IMR-90 (cell line): Measurements from ENCODE around the gene CDC14A. TPM values are rescaled to one million over a fixed set of nuclear protein-coding genes. Genes with fewer than 3 reads are reported as not detected.

Experiments used
- ATAC-seq: fragments of 200-7000 bp; cut with Tn5 transposase; 2 replicates; pipeline ENCODE4 v1.9.1; 2020; ENCODE audit warnings: low read depth, mild to moderate bottlenecking, moderate library complexity
- BruUV-seq: library from RNA; stranded (reverse); fragments of 400-500 nt; replicated peaks from 2 replicates; lab custom pipeline; 2021; lab: Mats Ljungman, UMichigan
- CTCF ChIA-PET: fragments of 300-600 bp; formaldehyde crosslinking; extraction: SDS; loops from one replicate; lab custom pipeline; 2021; ENCODE audit warnings: antibody characterized with exemption; lab: Yijun Ruan, JAX
- POLR2A ChIA-PET: fragments of 300-600 bp; sonication (Branson Sonifier 250); formaldehyde crosslinking; loops from one replicate; lab custom pipeline; 2022; ENCODE audit warnings: antibody characterized with exemption; ENCODE audit not compliant: unreplicated experiment; lab: Charles Lee
- DNase-seq: peaks from one replicate; pipeline ENCODE4 v3.0.0; 2013
- H2AFZ ChIP-seq: replicated peaks from 2 replicates; pipeline ENCODE3; 2013; ENCODE audit warnings: low read length, mild to moderate bottlenecking; ENCODE audit not compliant: poor library complexity
- H2AK5ac ChIP-seq: 2 replicates; pipeline ENCODE4 v1.6.1; 2013; ENCODE audit warnings: low read depth, low read length, inconsistent platforms
- H2AK9ac ChIP-seq: replicated peaks from 2 replicates; pipeline ENCODE3; 2013; ENCODE audit warnings: mild to moderate bottlenecking, low read depth, low read length, moderate library complexity; ENCODE audit not compliant: poor library complexity
- H2BK120ac ChIP-seq: 2 replicates; pipeline ENCODE4 v1.6.1; 2013; ENCODE audit warnings: low read depth, low read length, inconsistent platforms
- H2BK15ac ChIP-seq: 3 replicates; pipeline ENCODE4 v1.6.1; 2013; ENCODE audit warnings: low read depth, low read length, inconsistent platforms
- H2BK20ac ChIP-seq: 2 replicates; pipeline ENCODE4 v1.6.1; 2013; ENCODE audit warnings: low read depth, mild to moderate bottlenecking, inconsistent platforms, low read length, moderate library complexity
- H2BK5ac ChIP-seq: 2 replicates; pipeline ENCODE4 v1.6.1; 2013; ENCODE audit warnings: mild to moderate bottlenecking, low read depth, low read length, inconsistent platforms; ENCODE audit not compliant: poor library complexity, severe bottlenecking
- H3K14ac ChIP-seq: replicated peaks from 2 replicates; pipeline ENCODE4 v1.6.1; 2013; ENCODE audit warnings: low read depth, low read length, inconsistent platforms
- H3K18ac ChIP-seq: 2 replicates; pipeline ENCODE4 v1.6.1; 2013; ENCODE audit warnings: low read depth, low read length, control low read depth
- H3K23ac ChIP-seq: 2 replicates; pipeline ENCODE4 v1.6.1; 2013; ENCODE audit warnings: low read depth, low read length, inconsistent platforms
- H3K27ac ChIP-seq: 2 replicates; pipeline ENCODE4 v1.5.1; 2013; ENCODE audit warnings: mild to moderate bottlenecking, control low read depth, low read length; ENCODE audit not compliant: insufficient read depth
- H3K27me3 ChIP-seq: 2 replicates; pipeline ENCODE4 v1.6.1; 2013; ENCODE audit warnings: low read length; ENCODE audit not compliant: control insufficient read depth, insufficient read depth
- H3K36me3 ChIP-seq: 2 replicates; pipeline ENCODE4 v1.6.1; 2013; ENCODE audit warnings: low read length, mixed read lengths; ENCODE audit not compliant: control insufficient read depth, insufficient read depth
- H3K4ac ChIP-seq: 2 replicates; pipeline ENCODE4 v1.6.1; 2013; ENCODE audit warnings: low read depth, low read length, inconsistent platforms
- H3K4me1 ChIP-seq: 2 replicates; pipeline ENCODE4 v1.6.1; 2013; ENCODE audit warnings: low read length, mixed read lengths; ENCODE audit not compliant: control insufficient read depth, insufficient read depth
- H3K4me2 ChIP-seq: 2 replicates; pipeline ENCODE4 v1.6.1; 2013; ENCODE audit warnings: low read depth, mild to moderate bottlenecking, control low read depth, low read length, moderate library complexity
- H3K4me3 ChIP-seq: 2 replicates; pipeline ENCODE4 v1.5.1; 2013; ENCODE audit warnings: low read depth, mild to moderate bottlenecking, control low read depth, low read length, moderate library complexity; ENCODE audit not compliant: insufficient read depth
- H3K56ac ChIP-seq: 2 replicates; pipeline ENCODE4 v1.6.1; 2013; ENCODE audit warnings: low read length, inconsistent platforms; ENCODE audit not compliant: insufficient read depth; ENCODE audit errors: extremely low read depth
- H3K79me1 ChIP-seq, 2 experiments: 2 replicates each; pipeline ENCODE4 v1.6.1; 2013; ENCODE audit warnings: low read length in 2 of 2, inconsistent platforms in 1 of 2, low read depth in 1 of 2
- H3K9ac ChIP-seq: 2 replicates; pipeline ENCODE4 v1.6.1; 2013; ENCODE audit warnings: low read depth, low read length, control low read depth
- H3K9me1 ChIP-seq: 2 replicates; pipeline ENCODE4 v1.6.1; 2013; ENCODE audit warnings: low read length, inconsistent platforms; ENCODE audit not compliant: insufficient read depth
- H3K9me3 ChIP-seq: 2 replicates; pipeline ENCODE4 v1.6.1; 2013; ENCODE audit warnings: low read length; ENCODE audit not compliant: control insufficient read depth, insufficient read depth
- H4K20me1 ChIP-seq: 2 replicates; pipeline ENCODE4 v1.6.1; 2013; ENCODE audit warnings: low read length, inconsistent platforms; ENCODE audit not compliant: insufficient read depth
- H4K5ac ChIP-seq: 2 replicates; pipeline ENCODE4 v1.6.1; 2013; ENCODE audit warnings: mild to moderate bottlenecking, low read depth, low read length, control low read depth
- H4K8ac ChIP-seq, 2 experiments: 2 replicates each; pipeline ENCODE4 v1.6.1; 2013; ENCODE audit warnings: low read depth in 2 of 2, low read length in 2 of 2, control low read depth in 1 of 2, inconsistent platforms in 1 of 2
- H4K91ac ChIP-seq: 2 replicates; pipeline ENCODE4 v1.6.1; 2013; ENCODE audit warnings: low read depth, low read length, inconsistent platforms; ENCODE audit not compliant: insufficient read depth
- CHD1 ChIP-seq: IDR thresholded peaks from 2 replicates; pipeline ENCODE4 v1.6.1; 2012; ENCODE audit warnings: low read depth, low read length, improper control_type of control experiment
- MAFK ChIP-seq: IDR thresholded peaks from 2 replicates; pipeline ENCODE4 v1.6.1; 2012; ENCODE audit warnings: low read depth, low read length, improper control_type of control experiment
- MAZ ChIP-seq: IDR thresholded peaks from 2 replicates; pipeline ENCODE4 v1.6.1; 2012; ENCODE audit warnings: low read depth, mild to moderate bottlenecking, low read length, improper control_type of control experiment, moderate library complexity, borderline replicate concordance
- RAD21 ChIP-seq: IDR thresholded peaks from 2 replicates; pipeline ENCODE4 v1.6.1; 2012; ENCODE audit warnings: low read length, improper control_type of control experiment
- USF2 ChIP-seq: fragments of 150-350 bp; IDR thresholded peaks from 2 replicates; pipeline ENCODE4 v1.6.1; 2017; ENCODE audit warnings: mild to moderate bottlenecking, antibody characterized with exemption, low read length, low read depth
- WGBS, 2 experiments: methylation state at CpG; one replicate each; pipeline versions ENCODE4 v1.1.5 to v1.1.7; 2013; ENCODE audit warnings: missing lambda C conversion rate in 2 of 2; ENCODE audit not compliant: insufficient read length in 1 of 2; ENCODE audit errors: extremely low coverage in 2 of 2; 5-methylcytosine and 5-hydroxymethylcytosine counted together
- dilution Hi-C: fragments of 300-500 bp; cut with HindIII; formaldehyde crosslinking; loops from one replicate; pipeline ENCODE4 v1.14.3; 2018; ENCODE audit warnings: low sequenced_read_pairs; ENCODE audit not compliant: unreplicated experiment
- in situ Hi-C: fragments of 300-500 bp; cut with MboI; formaldehyde crosslinking; loops from 3 replicates; pipeline ENCODE4 v1.14.3; 2019; ENCODE audit warnings: low sequenced_read_pairs, inconsistent platforms, mixed read lengths
- intact Hi-C: fragments of 100-400 bp; cut with micrococcal nuclease; formaldehyde crosslinking; loops from 2 replicates; pipeline ENCODE4 v1.10.0; 2022
- polyA plus RNA-seq, 3 experiments: library from polyadenylated mRNA; depleted of rRNA; stranded (reverse); fragments of >200 nt; gene quantifications; 2 replicates each; pipeline ENCODE4 v1.2.3, GENCODE V29; 2012; ENCODE audit warnings: low replicate concordance in 1 of 3
- total RNA-seq: library from RNA; depleted of rRNA; stranded (reverse); fragments of >200 nt; gene quantifications from 2 replicates; pipeline ENCODE4 v1.2.3, GENCODE V29; 2012
- TF ChIP-seq, protein P1 (sequence below): conservative IDR thresholded peaks from 2 replicates; pipeline ENCODE4 v1.5.1; 2012; ENCODE audit warnings: mild to moderate bottlenecking, low read depth, low read length, improper control_type of control experiment

The CDC14A gene
- total and polyA plus RNA-seq, 2 of the 4 experiments (the other 2 are of a cell fraction): 1.7 to 3.0 TPM

- no peak overlapping the region for H2BK20ac ChIP-seq
- no peaks in the 10 kb centered on the region for H3K79me1 ChIP-seq
- peaks cover 4% of the 10 kb centered on the region; the same call in 1 of the 2 replicates for H3K27me3 ChIP-seq
- no peak overlapping the region for H3K23ac ChIP-seq
- ChIA-PET POLR2A (no interaction called here), CTCF (no interaction called here)
- H3K4me3 ChIP-seq: no peak overlapping the region
- no peaks in the 10 kb centered on the region for H4K20me1 ChIP-seq
- in situ Hi-C loops: no loop called here
- H3K4me2 ChIP-seq: no peak overlapping the region
- no peaks in the 10 kb centered on the region for H3K9me1 ChIP-seq
- H3K36me3 ChIP-seq: no peaks in the 10 kb centered on the region
- no peak overlapping the region for H4K8ac ChIP-seq
- ATAC-seq (no peak), DNase-seq (no peak)
- no peak overlapping the region for H2BK15ac ChIP-seq
- H3K9me3 ChIP-seq: no peaks in the 10 kb centered on the region
- H3K9ac ChIP-seq: no peak overlapping the region
- no peak overlapping the region for H3K14ac ChIP-seq
- no peak overlapping the region for H3K56ac ChIP-seq
- TF ChIP-seq USF2: no peak
- no peak for TF ChIP-seq CHD1
- no peak for TF ChIP-seq MAZ
- TF ChIP-seq RAD21: no peak
- no peak for TF ChIP-seq MAFK
- TF ChIP-seq, protein P1, sequence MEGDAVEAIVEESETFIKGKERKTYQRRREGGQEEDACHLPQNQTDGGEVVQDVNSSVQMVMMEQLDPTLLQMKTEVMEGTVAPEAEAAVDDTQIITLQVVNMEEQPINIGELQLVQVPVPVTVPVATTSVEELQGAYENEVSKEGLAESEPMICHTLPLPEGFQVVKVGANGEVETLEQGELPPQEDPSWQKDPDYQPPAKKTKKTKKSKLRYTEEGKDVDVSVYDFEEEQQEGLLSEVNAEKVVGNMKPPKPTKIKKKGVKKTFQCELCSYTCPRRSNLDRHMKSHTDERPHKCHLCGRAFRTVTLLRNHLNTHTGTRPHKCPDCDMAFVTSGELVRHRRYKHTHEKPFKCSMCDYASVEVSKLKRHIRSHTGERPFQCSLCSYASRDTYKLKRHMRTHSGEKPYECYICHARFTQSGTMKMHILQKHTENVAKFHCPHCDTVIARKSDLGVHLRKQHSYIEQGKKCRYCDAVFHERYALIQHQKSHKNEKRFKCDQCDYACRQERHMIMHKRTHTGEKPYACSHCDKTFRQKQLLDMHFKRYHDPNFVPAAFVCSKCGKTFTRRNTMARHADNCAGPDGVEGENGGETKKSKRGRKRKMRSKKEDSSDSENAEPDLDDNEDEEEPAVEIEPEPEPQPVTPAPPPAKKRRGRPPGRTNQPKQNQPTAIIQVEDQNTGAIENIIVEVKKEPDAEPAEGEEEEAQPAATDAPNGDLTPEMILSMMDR: no peak
- no peak overlapping the region for H3K4ac ChIP-seq
- H3K4me1 ChIP-seq: no peaks in the 10 kb centered on the region
- H2BK5ac ChIP-seq: no peak overlapping the region
- H3K18ac ChIP-seq: no peak overlapping the region
- H4K91ac ChIP-seq: no peak overlapping the region
- H4K5ac ChIP-seq: no peak overlapping the region
- H2AK9ac ChIP-seq: no peak overlapping the region
- BruUV-seq: no TSS peak
- H2AK5ac ChIP-seq: no peak overlapping the region
- dilution Hi-C loops: no loop called here
- H3K27ac ChIP-seq: no peak overlapping the region
- intact Hi-C loops: no loop called here
- 70% methylated on average over 3 of the region's 3 CpGs; no CpG with 5 or more reads in 1 of the 2 experiments for WGBS, 2 experiments
- no peak overlapping the region for H2BK120ac ChIP-seq
- H2AFZ ChIP-seq: no peak overlapping the region
These were observed 8.4 kb upstream of the CDC14A start for GRCh38 chr1:100343897-100344296.
